ENCODE data around the gene DIPK2A. TPM values are rescaled to one million over a fixed set of nuclear protein-coding genes. Genes with fewer than 3 reads are reported as not detected.

DIPK2A gene
- total RNA-seq, 1 experiment from 2014 or later: 22.0 TPM

GRCh38 chr3:143950810-143951209 is 20.8 kb upstream of the DIPK2A start:
- Histone ChIP-seq H2BK120ac (ENCODE audit: low read depth, low read length, poor library complexity, severe bottlenecking) (no peak overlapping the region), H2BK20ac (ENCODE audit: low read depth, low read length, poor library complexity, severe bottlenecking) (no peak overlapping the region), H3K56ac (ENCODE audit: insufficient read length, low read depth, low read length) (no peak overlapping the region), H3K4ac (ENCODE audit: low read depth, low read length) (no peak overlapping the region), H2AFZ (ENCODE audit: low read length) (no peak overlapping the region), H3K79me2 (ENCODE audit: insufficient read depth, low read length) (no peaks in the 10 kb centered on the region), H3K14ac (ENCODE audit: insufficient read depth, low read length) (no peak overlapping the region), H4K8ac (replicated peaks; ENCODE audit: insufficient read length, low read depth, low read length) (no peak overlapping the region), H3K23ac (ENCODE audit: insufficient read length, low read depth, low read length) (no peak overlapping the region), H3K18ac (ENCODE audit: insufficient read length, low read depth, low read length) (no peak overlapping the region), H4K20me1 (ENCODE audit: control insufficient read depth, insufficient read depth, insufficient read length) (no peaks in the 10 kb centered on the region), H2BK12ac (ENCODE audit: insufficient read length, low read depth, low read length) (no peak overlapping the region), H3K4me1 (ENCODE audit: insufficient read depth, low read length) (no peaks in the 10 kb centered on the region), H2AK5ac (ENCODE audit: insufficient read length, low read length) (no peak overlapping the region), H3T11ph (ENCODE audit: low read length) (no peak overlapping the region), H3K9me3 (ENCODE audit: control insufficient read depth, low read depth, low read length) (no peaks in the 10 kb centered on the region), H2BK5ac (ENCODE audit: insufficient read length, low read length) (no peak overlapping the region), H3K9ac (ENCODE audit: extremely low read depth, insufficient read length, low read length) (no peak overlapping the region), H4K5ac (ENCODE audit: insufficient read length, low read depth, low read length) (no peak overlapping the region), H2BK15ac (ENCODE audit: low read depth, low read length) (no peak overlapping the region), H3K23me2 (ENCODE audit: insufficient read length, low read depth, low read length, poor library complexity, severe bottlenecking) (no peaks in the 10 kb centered on the region), H3K27me3 (ENCODE audit: insufficient read depth, low read length) (no peaks in the 10 kb centered on the region), H3K79me1 (ENCODE audit: insufficient read depth, low read depth, low read length, poor library complexity, severe bottlenecking) (no peaks in the 10 kb centered on the region), H3K4me2 (ENCODE audit: insufficient read depth, insufficient read length, low read length) (no peak overlapping the region), H3K27ac (ENCODE audit: insufficient read length, low read depth, low read length) (no peak overlapping the region), H4K91ac (ENCODE audit: insufficient read length, low read depth, low read length) (no peak overlapping the region)
- Mint-ChIP-seq H3K27me3 (ENCODE audit: low read depth) (no peaks in the 10 kb centered on the region), H3K9me3 (no peaks in the 10 kb centered on the region), H3K36me3 (ENCODE audit: insufficient read depth in 1 of 3, low read depth in 3 of 3) (no peaks in the 10 kb centered on the region), H3K4me1 (no peaks in the 10 kb centered on the region), H3K4me3 (no peak overlapping the region), H3K27ac (no peak overlapping the region)
- no peak for TF ChIP-seq CTCF (conservative IDR thresholded peaks at IDR 0.05)
- no peak for DNase-seq
- WGBS (ENCODE audit: extremely low coverage, insufficient read length, low lambda C conversion rate): no CpG with 5 or more reads among the region's 2 CpGs

All from H9 (cell line).